OCI-LY1 (cell line): ENCODE measurements around the gene DDX10.

ENCODE experiments used
- H2AFZ ChIP-seq: fragments of 200-600 bp; sonication (generic), shearing (Covaris generic); 2 replicates; pipeline ENCODE4 v1.6.0; 2014; ENCODE audit warnings: antibody characterized with exemption, mild to moderate bottlenecking, low read length
- H3F3A ChIP-seq: fragments of 200-600 bp; sonication (generic), shearing (Covaris generic); 2 replicates; pipeline ENCODE4 v1.6.0; 2014; ENCODE audit warnings: mild to moderate bottlenecking, antibody characterized with exemption, low read length, moderate library complexity; ENCODE audit not compliant: insufficient read depth
- H3K27ac ChIP-seq: fragments of 200-600 bp; sonication (generic); 2 replicates; pipeline ENCODE4 v1.5.1; 2014; ENCODE audit warnings: low read length, mixed run types, mild to moderate bottlenecking, low read depth; ENCODE audit not compliant: poor library complexity, severe bottlenecking
- H3K27me3 ChIP-seq: fragments of 200-600 bp; sonication (generic); 2 replicates; pipeline ENCODE4 v1.6.0; 2014; ENCODE audit warnings: antibody characterized with exemption, mild to moderate bottlenecking, low read length, moderate library complexity; ENCODE audit not compliant: insufficient read depth
- H3K36me3 ChIP-seq: fragments of 200-600 bp; sonication (generic); 2 replicates; pipeline ENCODE4 v1.6.1; 2014; ENCODE audit warnings: mild to moderate bottlenecking, antibody characterized with exemption, low read length, moderate library complexity, mixed read lengths; ENCODE audit not compliant: insufficient read depth
- H3K4me1 ChIP-seq: fragments of 200-600 bp; sonication (generic); 2 replicates; pipeline ENCODE4 v1.5.1; 2014; ENCODE audit warnings: mild to moderate bottlenecking, low read length, moderate library complexity; ENCODE audit not compliant: insufficient read depth, severe bottlenecking
- H3K4me2 ChIP-seq: fragments of 200-600 bp; sonication (generic), shearing (Covaris generic); 2 replicates; pipeline ENCODE4 v1.6.1; 2014; ENCODE audit warnings: low read length
- H3K4me3 ChIP-seq: fragments of 200-600 bp; sonication (generic); 2 replicates; pipeline ENCODE4 v1.5.1; 2014; ENCODE audit warnings: low read length, low read depth, mild to moderate bottlenecking, mixed read lengths; ENCODE audit not compliant: poor library complexity, severe bottlenecking
- H3K79me2 ChIP-seq: fragments of 200-600 bp; shearing (Covaris generic); 2 replicates; pipeline ENCODE4 v1.6.1; 2016; ENCODE audit warnings: mixed run types, low read length, mixed read lengths; ENCODE audit not compliant: insufficient read depth
- H3K9ac ChIP-seq: fragments of 200-600 bp; sonication (generic), shearing (Covaris generic); 2 replicates; pipeline ENCODE4 v1.6.1; 2014; ENCODE audit warnings: mild to moderate bottlenecking, low read length, mixed read lengths
- H3K9me2 ChIP-seq: fragments of 200-600 bp; sonication (generic), shearing (Covaris generic); 2 replicates; pipeline ENCODE4 v1.6.1; 2014; ENCODE audit warnings: low read depth, mild to moderate bottlenecking, low read length, mixed read lengths
- H3K9me3 ChIP-seq: fragments of 200-600 bp; shearing (Covaris generic); 2 replicates; pipeline ENCODE4 v1.6.1; 2014; ENCODE audit warnings: low read length, mixed read lengths
- H4K20me1 ChIP-seq: fragments of 200-600 bp; sonication (generic), shearing (Covaris generic); 2 replicates; pipeline ENCODE4 v1.6.0; 2016; ENCODE audit warnings: mild to moderate bottlenecking, low read length; ENCODE audit not compliant: insufficient read depth
- EZH2 ChIP-seq: fragments of 200-600 bp; sonication (generic), shearing (Covaris generic); IDR thresholded peaks from 2 replicates; pipeline ENCODE4 v1.8.0; 2017; ENCODE audit warnings: borderline replicate concordance, mixed run types, mild to moderate bottlenecking, antibody characterized with exemption, low read length, moderate library complexity, mixed read lengths
- TF ChIP-seq, protein P1 (sequence below): fragments of 200-600 bp; sonication (generic), shearing (Covaris generic); IDR thresholded peaks from 2 replicates; pipeline ENCODE4 v1.5.1; 2017; ENCODE audit warnings: mild to moderate bottlenecking, antibody characterized with exemption, low read length, moderate library complexity, mixed read lengths

The DDX10 gene

DNA sequence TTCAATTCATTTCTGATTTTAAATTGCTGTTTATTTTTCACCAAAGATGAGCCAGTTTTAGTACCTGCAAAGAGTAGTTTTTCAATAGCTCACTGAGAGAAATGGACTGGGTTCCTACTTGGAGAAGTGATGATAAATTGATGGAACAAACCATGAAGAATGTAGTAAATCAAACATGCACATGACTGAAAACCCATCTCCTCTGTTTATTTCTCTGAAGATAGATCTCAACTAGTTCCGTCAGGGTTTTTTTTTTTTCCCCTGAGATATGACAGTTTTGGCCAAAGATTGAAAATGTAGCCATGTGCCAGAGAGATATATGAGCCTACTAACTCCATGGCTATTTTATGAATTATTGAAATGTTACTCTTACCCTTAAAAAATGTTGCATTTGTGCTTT, 239.6 kb downstream of the DDX10 start:
- no peaks in the 10 kb centered on the region for H3K4me1 ChIP-seq

DNA sequence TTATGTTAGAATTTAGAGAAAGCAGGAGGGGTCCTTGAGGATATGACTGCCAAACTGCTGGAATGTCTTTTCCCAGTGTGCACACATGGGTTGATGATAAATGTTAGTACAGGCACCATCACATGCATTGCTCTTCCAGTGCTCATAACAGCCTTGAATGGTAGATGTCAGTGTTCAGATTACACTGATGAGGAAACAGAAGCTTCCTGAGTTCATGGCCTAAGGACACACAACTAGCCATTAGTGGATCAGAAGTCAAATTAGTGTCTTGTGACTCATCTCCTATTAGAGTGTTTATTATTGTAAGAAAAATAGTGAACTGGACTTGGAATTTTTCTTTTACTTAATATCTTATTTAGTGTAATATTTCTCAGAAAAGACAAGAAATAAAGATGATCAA, 241.5 kb downstream of the DDX10 start:
- H3K27me3 ChIP-seq: no peaks in the 10 kb centered on the region
- H3F3A ChIP-seq: no peaks in the 10 kb centered on the region
- no peaks in the 10 kb centered on the region for H3K36me3 ChIP-seq
- H3K9me2 ChIP-seq: no peaks in the 10 kb centered on the region
- H3K4me2 ChIP-seq: no peak overlapping the region
- H3K27ac ChIP-seq: no peak overlapping the region
- no peak overlapping the region for H2AFZ ChIP-seq
- H3K79me2 ChIP-seq: no peaks in the 10 kb centered on the region; the same call in 1 of the 2 replicates
- TF ChIP-seq, protein P1, sequence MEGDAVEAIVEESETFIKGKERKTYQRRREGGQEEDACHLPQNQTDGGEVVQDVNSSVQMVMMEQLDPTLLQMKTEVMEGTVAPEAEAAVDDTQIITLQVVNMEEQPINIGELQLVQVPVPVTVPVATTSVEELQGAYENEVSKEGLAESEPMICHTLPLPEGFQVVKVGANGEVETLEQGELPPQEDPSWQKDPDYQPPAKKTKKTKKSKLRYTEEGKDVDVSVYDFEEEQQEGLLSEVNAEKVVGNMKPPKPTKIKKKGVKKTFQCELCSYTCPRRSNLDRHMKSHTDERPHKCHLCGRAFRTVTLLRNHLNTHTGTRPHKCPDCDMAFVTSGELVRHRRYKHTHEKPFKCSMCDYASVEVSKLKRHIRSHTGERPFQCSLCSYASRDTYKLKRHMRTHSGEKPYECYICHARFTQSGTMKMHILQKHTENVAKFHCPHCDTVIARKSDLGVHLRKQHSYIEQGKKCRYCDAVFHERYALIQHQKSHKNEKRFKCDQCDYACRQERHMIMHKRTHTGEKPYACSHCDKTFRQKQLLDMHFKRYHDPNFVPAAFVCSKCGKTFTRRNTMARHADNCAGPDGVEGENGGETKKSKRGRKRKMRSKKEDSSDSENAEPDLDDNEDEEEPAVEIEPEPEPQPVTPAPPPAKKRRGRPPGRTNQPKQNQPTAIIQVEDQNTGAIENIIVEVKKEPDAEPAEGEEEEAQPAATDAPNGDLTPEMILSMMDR: no peak
- no peak for TF ChIP-seq EZH2
- H3K9me3 ChIP-seq: no peaks in the 10 kb centered on the region
- H3K9ac ChIP-seq: no peak overlapping the region
- H4K20me1 ChIP-seq: no peaks in the 10 kb centered on the region
- H3K4me1 ChIP-seq: no peaks in the 10 kb centered on the region
- H3K4me3 ChIP-seq: no peak overlapping the region

More for the DNA sequence above, 239.6 kb downstream of the DDX10 start:
- H3K9me2 ChIP-seq: no peaks in the 10 kb centered on the region
- H3K9me3 ChIP-seq: no peaks in the 10 kb centered on the region
- H3K4me3 ChIP-seq: no peak overlapping the region
- no peaks in the 10 kb centered on the region for H3K27me3 ChIP-seq
- no peaks in the 10 kb centered on the region for H3F3A ChIP-seq
- no peaks in the 10 kb centered on the region for H3K36me3 ChIP-seq
- H3K79me2 ChIP-seq: no peaks in the 10 kb centered on the region; the same call in 1 of the 2 replicates
- no peak overlapping the region for H3K9ac ChIP-seq
- TF ChIP-seq, protein P1: no peak
- TF ChIP-seq EZH2: no peak
- no peak overlapping the region for H2AFZ ChIP-seq
- H3K4me2 ChIP-seq: no peak overlapping the region
- H3K27ac ChIP-seq: no peak overlapping the region
- H4K20me1 ChIP-seq: no peaks in the 10 kb centered on the region

DNA sequence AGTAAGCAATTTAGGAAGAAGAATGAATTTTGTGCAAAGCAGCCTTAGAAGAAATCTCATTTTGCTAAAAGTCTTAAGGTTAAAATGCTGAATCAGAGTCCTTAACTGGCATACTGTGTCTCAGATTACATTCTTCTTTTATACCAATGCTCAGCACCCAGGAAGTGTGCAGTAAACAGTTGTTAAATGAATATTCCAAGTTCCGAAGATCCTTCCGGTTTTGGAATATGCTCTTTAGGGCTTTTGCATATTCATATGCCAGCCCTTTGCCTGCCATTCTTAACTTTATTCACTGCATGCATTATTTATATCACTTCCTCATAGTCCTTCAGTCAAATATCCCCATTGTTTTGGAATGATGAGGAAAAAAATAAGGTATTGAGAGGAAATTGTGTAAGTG, 242.0 kb downstream of the DDX10 start:
- Histone ChIP-seq H3K36me3 (no peaks in the 10 kb centered on the region), H3F3A (no peaks in the 10 kb centered on the region), H3K9ac (no peak overlapping the region), H3K9me3 (no peaks in the 10 kb centered on the region), H3K4me3 (no peak overlapping the region), H3K27ac (no peak overlapping the region), H3K79me2 (no peaks in the 10 kb centered on the region; the same call in 1 of the 2 replicates), H2AFZ (no peak overlapping the region), H3K27me3 (no peaks in the 10 kb centered on the region), H3K4me2 (no peak overlapping the region), H4K20me1 (no peaks in the 10 kb centered on the region), H3K4me1 (no peaks in the 10 kb centered on the region), H3K9me2 (no peaks in the 10 kb centered on the region)
- TF ChIP-seq EZH2: no peak
- TF ChIP-seq, protein P1: no peak
